Measurements from ENCODE around the gene TPRN.
A peak's percentile ranks its signal among the peaks of the same experiment; 100 is the strongest.
"Not testable (repeated sequence)": the region's sequence is repeated elsewhere in the genome, so short reads cannot be mapped to it uniquely, and the experiment has no call there.

Gene TPRN

GRCh38 chr9:137200311-137201204 is at the start of gene TPRN:
Gene TPRN (minus strand): TSS chr9:137200741. CDS start chr9:137200711, 30 bp downstream.
- DNase-seq: peak; percentile 99

- no peak for DNase-seq
These were observed 47.3 kb upstream of the TPRN start for GRCh38 chr9:137247916-137248175.

DNA sequence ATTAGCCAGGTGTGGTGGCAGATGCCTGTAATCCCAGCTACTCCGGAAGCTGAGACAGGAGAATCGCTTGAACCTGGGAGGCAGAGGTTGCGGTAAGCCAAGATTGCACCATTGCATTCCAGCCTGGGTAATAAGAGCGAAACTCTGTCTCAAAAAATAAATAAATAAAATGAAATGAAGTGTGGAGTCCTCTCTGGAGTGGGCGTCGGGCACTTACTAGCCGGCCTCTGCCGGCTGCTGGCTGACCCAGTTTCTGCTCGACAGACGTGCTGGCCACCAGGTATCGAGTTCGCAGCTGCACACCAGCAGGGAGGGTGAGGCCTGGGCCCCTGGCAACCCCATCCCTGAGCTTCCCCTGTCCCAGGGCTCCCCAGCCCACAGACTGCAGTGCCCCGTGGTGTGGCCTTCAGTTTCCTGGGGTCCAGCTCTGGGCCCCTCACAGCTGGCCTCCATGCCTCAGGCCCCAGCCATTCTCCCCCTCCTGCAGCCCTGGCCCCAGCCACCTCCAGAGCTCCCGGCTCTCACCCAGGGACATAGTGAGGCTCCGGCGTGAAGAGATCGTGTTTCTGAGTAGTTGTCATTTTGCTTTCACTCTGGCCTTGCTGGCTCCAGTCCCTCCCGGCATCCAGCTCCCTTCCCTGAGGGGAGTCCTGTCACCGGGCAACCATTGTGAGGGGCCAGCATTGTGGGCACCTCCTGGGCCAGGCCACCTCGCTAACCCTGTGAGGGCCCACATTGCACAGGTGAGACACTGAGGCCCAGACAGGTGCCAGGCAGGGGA is 46.8 kb upstream of the TPRN start:
- DNase-seq: no peak

DNA sequence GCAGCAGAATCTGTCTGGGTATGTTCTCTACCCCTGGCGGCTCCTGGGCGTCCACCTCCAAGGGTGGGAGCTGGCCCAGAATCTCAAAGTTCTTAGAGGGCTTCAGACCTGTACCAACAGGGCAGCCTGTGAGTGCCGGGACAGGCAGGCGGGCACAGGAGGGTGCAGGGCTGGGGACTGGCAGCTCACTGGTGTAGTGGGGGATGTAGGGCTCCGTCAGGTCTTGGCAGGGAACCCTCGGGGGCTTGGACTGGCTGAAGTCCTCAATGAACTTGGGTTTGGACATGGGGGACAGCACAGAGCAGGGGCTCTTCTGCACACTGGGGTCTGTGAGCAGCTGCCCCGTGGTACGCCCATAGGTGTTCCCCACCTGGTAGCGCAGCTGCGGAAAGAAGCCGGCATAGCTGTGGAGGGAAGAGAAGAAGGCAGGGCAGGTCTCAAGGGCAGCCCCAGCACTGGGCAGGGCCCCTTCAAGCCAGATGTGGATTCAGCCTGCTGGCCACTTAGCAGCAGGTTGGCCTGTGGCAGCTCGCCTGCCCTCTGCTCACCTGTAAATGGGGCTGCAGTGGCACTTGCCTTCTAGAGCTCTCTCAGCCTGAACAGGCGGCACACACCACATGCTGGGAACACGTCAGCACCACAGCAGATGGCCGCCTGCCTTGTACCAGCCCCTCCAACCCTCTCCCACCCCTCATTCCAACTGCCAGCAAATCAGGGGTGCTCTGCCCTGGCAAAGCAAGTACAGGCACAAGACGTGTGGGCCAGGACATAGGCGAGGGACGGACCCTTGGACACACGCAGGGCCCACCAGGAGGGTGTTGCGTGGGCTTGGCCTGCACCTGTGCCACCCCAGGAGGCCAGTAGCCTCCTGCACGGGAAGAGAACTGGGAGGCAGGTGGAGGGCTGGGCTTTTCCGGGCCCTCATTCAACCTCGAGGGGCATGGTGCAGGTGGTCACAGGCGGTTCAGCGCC is 45.2 kb upstream of the TPRN start:
- no peak for DNase-seq

- no peak for DNase-seq
These were observed 44.2 kb upstream of the TPRN start for GRCh38 chr9:137244486-137245449.

- no peak for DNase-seq
These were observed 43.3 kb upstream of the TPRN start for GRCh38 chr9:137243626-137244485.

GRCh38 chr9:137243266-137243625 is 42.7 kb upstream of the TPRN start:
- not testable (repeated sequence) for DNase-seq

DNA sequence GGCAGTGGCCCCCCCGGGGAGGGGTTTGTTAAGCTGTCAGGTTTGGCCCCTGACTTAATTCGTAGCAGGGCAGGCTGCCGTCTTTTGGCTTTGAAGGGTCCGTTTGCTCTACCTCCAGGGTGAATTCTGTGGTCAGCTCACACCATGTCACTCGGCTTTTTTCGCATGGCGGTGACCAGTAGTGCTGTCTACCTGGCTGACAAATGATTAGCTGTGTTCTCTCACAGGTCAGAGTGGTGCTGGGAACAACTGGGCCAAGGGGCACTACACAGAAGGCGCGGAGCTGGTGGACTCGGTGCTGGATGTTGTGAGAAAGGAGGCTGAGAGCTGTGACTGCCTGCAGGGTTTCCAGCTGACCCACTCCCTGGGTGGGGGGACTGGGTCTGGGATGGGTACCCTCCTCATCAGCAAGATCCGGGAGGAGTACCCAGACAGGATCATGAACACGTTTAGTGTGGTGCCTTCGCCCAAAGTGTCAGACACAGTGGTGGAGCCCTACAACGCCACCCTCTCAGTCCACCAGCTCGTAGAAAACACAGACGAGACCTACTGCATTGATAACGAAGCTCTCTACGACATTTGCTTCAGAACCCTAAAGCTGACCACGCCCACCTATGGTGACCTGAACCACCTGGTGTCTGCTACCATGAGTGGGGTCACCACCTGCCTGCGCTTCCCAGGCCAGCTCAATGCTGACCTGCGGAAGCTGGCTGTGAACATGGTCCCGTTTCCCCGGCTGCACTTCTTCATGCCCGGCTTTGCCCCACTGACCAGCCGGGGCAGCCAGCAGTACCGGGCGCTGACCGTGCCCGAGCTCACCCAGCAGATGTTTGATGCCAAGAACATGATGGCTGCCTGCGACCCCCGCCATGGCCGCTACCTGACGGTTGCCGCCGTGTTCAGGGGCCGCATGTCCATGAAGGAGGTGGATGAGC is 42.0 kb upstream of the TPRN start:
- DNase-seq: no peak

GRCh38 chr9:137241490-137242268 is 41.1 kb upstream of the TPRN start:
- DNase-seq: peak; percentile 73

GRCh38 chr9:137240841-137241489 is 40.4 kb upstream of the TPRN start, which contains the start of gene TUBB4B:
Gene TUBB4B (plus strand): TSS chr9:137241287. CDS start chr9:137241361, 74 bp downstream.
- DNase-seq: peak; percentile 98

- DNase-seq: peak; percentile 76
These were observed 39.8 kb upstream of the TPRN start for GRCh38 chr9:137240318-137240840.

- not testable (repeated sequence) for DNase-seq
These were observed 39.1 kb upstream of the TPRN start for GRCh38 chr9:137239541-137240200.

DNA sequence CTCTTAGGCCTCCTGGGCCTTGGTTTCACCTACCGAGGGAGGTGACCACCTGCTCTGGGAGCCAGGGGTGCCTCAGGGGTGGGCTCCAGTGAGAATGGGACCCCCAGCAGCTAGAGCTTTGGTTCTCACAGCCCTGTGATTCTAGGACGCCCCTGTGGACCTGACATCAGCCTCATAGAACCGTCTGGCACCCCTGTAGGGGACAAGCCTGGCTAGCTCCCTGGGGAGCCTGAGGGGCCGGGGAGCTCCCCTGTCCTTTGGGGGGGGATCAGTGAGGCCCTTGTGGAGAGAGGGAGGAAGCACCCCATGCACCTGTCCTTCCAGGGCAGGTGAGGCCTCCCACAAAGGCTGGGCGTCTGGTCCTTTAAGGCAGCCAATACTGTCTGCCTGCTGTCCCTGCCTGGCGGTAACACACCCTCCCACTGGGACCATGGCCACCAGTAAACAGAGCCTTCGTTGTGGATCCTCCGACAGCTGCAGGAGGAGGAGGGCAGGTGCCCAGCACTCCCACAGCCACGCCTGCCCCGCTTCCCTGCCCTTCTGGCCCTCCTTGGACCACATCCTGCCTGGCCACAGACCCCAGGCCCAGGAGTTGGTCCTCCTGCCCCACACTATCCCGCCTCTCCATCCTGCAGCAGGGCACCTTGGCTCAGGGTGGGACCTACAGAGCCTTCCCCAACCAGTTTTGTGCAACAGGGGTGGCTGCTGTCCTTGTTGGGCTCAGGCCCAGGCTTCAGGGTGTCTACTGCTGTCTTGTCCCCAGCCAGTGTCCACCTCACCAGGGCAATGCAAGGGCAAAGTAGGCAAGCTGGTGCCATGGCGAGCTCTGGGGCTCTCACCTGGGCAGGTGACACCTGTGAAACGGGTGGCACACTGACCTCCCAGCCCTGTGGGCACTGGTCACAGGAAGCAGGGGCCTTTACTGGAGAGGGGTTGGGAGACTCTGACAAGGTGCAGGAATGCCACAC is 37.5 kb upstream of the TPRN start:
- DNase-seq: no peak

GRCh38 chr9:137236936-137237421 is 36.4 kb upstream of the TPRN start:
- DNase-seq: no peak

DNA sequence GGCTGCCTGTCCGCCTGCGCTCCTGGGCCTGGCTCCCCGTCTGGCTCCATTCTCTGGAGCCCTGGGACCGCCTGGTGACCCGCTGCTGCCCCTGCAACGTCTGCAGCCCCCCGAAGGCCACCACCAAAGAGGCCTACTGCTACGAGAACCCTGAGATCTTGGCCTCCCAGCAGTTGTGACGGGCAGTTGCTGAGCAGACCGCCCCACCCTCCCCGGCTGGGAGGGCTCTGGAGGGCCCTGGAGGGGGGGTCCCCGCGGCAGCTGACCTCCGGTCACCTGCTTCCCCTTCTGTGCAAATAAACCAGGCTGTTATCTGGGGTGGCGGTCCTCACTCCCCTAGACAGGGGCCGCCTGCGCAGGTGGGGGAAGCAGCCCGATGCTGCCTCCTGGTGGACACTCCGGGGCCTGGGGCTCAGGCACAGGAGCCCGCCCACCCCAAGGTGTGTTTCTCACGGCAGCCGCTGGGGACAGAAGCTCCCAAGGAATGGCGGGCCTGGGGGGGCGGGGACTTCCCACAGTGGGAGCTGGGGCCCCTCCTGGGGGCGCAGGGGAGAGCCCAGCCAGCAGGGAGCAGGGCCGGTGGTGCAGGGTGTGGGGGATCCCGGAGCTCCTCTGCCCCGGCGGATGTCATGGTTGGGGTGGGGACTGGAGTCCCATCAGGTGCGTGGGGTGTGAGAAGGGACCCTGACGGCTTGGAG is 35.8 kb upstream of the TPRN start:
- DNase-seq: peak; percentile 95

Data from activated CD4-positive, alpha-beta T cell treated with anti-CD3 and anti-CD28 coated beads for 48 hours (primary cell).